Measurements from ENCODE around the gene GABRQ.

The GABRQ gene

GRCh38 chrX:152647978-152648377 lies 10.3 kb downstream of the GABRQ start:
- no peaks in the 10 kb centered on the region for H3K36me3 ChIP-seq (ENCODE audit: control insufficient read depth, insufficient read depth, low read length)
- no peak for DNase-seq
- H3K56ac ChIP-seq (ENCODE audit: low read length) = no peak overlapping the region
- H3K27me3 ChIP-seq (ENCODE audit: insufficient read depth, low read length, poor library complexity) = no peaks in the 10 kb centered on the region
- no peaks in the 10 kb centered on the region for H3K4me1 ChIP-seq (ENCODE audit: control insufficient read depth, low read depth, low read length)
- no peak overlapping the region for H3K23ac ChIP-seq (ENCODE audit: low read length)
- H3K79me1 ChIP-seq (ENCODE audit: low read length) = no peaks in the 10 kb centered on the region
- no CpG with 5 or more reads among the region's 5 CpGs for WGBS (ENCODE audit: extremely low coverage, insufficient coverage, low lambda C conversion rate)
- no peak overlapping the region for H3K9ac ChIP-seq (ENCODE audit: low read length)
- no peak overlapping the region for H3K4ac ChIP-seq (ENCODE audit: low read depth, low read length)
- no peak overlapping the region for H2BK5ac ChIP-seq (ENCODE audit: low read length)
- H4K5ac ChIP-seq (ENCODE audit: low read length) = no peak overlapping the region
- no peak overlapping the region for H3K18ac ChIP-seq (ENCODE audit: low read length)
- no peak overlapping the region for H2AK5ac ChIP-seq (ENCODE audit: low read length)
- no peak overlapping the region for H3K4me3 ChIP-seq (ENCODE audit: low read length)
- H2BK120ac ChIP-seq (ENCODE audit: low read depth, low read length) = no peak overlapping the region
- H3K4me2 ChIP-seq (ENCODE audit: low read length) = no peak overlapping the region
- no peak overlapping the region for H3K27ac ChIP-seq (ENCODE audit: low read depth, low read length)
- no peaks in the 10 kb centered on the region for H3K79me2 ChIP-seq (ENCODE audit: control insufficient read depth, insufficient read depth, low read length)
- H2BK15ac ChIP-seq (replicated peaks; ENCODE audit: low read depth) = no peak overlapping the region
- no peak overlapping the region for H4K8ac ChIP-seq (ENCODE audit: low read depth, low read length)

- Histone ChIP-seq H3K36me3 (ENCODE audit: control insufficient read depth, insufficient read depth, low read length) (no peaks in the 10 kb centered on the region), H2BK15ac (replicated peaks; ENCODE audit: low read depth) (no peak overlapping the region), H3K56ac (ENCODE audit: low read length) (no peak overlapping the region), H2BK120ac (ENCODE audit: low read depth, low read length) (no peak overlapping the region), H3K9ac (ENCODE audit: low read length) (no peak overlapping the region), H4K8ac (ENCODE audit: low read depth, low read length) (no peak overlapping the region), H2AK5ac (ENCODE audit: low read length) (no peak overlapping the region), H3K79me1 (ENCODE audit: low read length) (no peaks in the 10 kb centered on the region), H3K4me2 (ENCODE audit: low read length) (no peak overlapping the region), H3K23ac (ENCODE audit: low read length) (no peak overlapping the region), H3K27me3 (ENCODE audit: insufficient read depth, low read length, poor library complexity) (no peaks in the 10 kb centered on the region), H3K79me2 (ENCODE audit: control insufficient read depth, insufficient read depth, low read length) (no peaks in the 10 kb centered on the region), H3K27ac (ENCODE audit: low read depth, low read length) (no peak overlapping the region), H3K4me3 (ENCODE audit: low read length) (no peak overlapping the region), H2BK5ac (ENCODE audit: low read length) (no peak overlapping the region), H3K18ac (ENCODE audit: low read length) (no peak overlapping the region), H3K4me1 (ENCODE audit: control insufficient read depth, low read depth, low read length) (no peaks in the 10 kb centered on the region), H4K5ac (ENCODE audit: low read length) (no peak overlapping the region), H3K4ac (ENCODE audit: low read depth, low read length) (no peak overlapping the region)
- DNase-seq = no peak
- no CpG with 5 or more reads among the region's 6 CpGs for WGBS (ENCODE audit: extremely low coverage, insufficient coverage, low lambda C conversion rate)
Measured at GRCh38 chrX:152652060-152652459, 14.4 kb downstream of the GABRQ start.

- Histone ChIP-seq H2AK5ac (ENCODE audit: low read length) (no peak overlapping the region), H3K79me1 (ENCODE audit: low read length) (no peaks in the 10 kb centered on the region), H3K4me1 (ENCODE audit: control insufficient read depth, low read depth, low read length) (no peaks in the 10 kb centered on the region), H2BK5ac (ENCODE audit: low read length) (no peak overlapping the region), H3K27me3 (ENCODE audit: insufficient read depth, low read length, poor library complexity) (no peaks in the 10 kb centered on the region), H3K9ac (ENCODE audit: low read length) (no peak overlapping the region), H3K4me2 (ENCODE audit: low read length) (no peak overlapping the region), H3K36me3 (ENCODE audit: control insufficient read depth, insufficient read depth, low read length) (no peaks in the 10 kb centered on the region), H3K79me2 (ENCODE audit: control insufficient read depth, insufficient read depth, low read length) (no peaks in the 10 kb centered on the region), H3K27ac (ENCODE audit: low read depth, low read length) (no peak overlapping the region), H3K4me3 (ENCODE audit: low read length) (no peak overlapping the region), H3K4ac (ENCODE audit: low read depth, low read length) (no peak overlapping the region), H2BK15ac (replicated peaks; ENCODE audit: low read depth) (no peak overlapping the region), H4K5ac (ENCODE audit: low read length) (no peak overlapping the region), H2BK120ac (ENCODE audit: low read depth, low read length) (no peak overlapping the region), H3K23ac (ENCODE audit: low read length) (no peak overlapping the region), H3K56ac (ENCODE audit: low read length) (no peak overlapping the region), H3K18ac (ENCODE audit: low read length) (no peak overlapping the region), H4K8ac (ENCODE audit: low read depth, low read length) (no peak overlapping the region)
- DNase-seq = no peak
- WGBS (ENCODE audit: extremely low coverage, insufficient coverage, low lambda C conversion rate) = no CpG with 5 or more reads among the region's 16 CpGs
Measured at GRCh38 chrX:152652467-152652866, 14.8 kb downstream of the GABRQ start.

GRCh38 chrX:152656087-152656486 lies 18.4 kb downstream of the GABRQ start:
- no peak overlapping the region for H3K23ac ChIP-seq (ENCODE audit: low read length)
- no peak overlapping the region for H2BK120ac ChIP-seq (ENCODE audit: low read depth, low read length)
- H3K4ac ChIP-seq (ENCODE audit: low read depth, low read length) = no peak overlapping the region
- no peaks in the 10 kb centered on the region for H3K36me3 ChIP-seq (ENCODE audit: control insufficient read depth, insufficient read depth, low read length)
- no CpG with 5 or more reads among the region's 4 CpGs for WGBS (ENCODE audit: extremely low coverage, insufficient coverage, low lambda C conversion rate)
- H3K27me3 ChIP-seq (ENCODE audit: insufficient read depth, low read length, poor library complexity) = no peaks in the 10 kb centered on the region
- no peak overlapping the region for H3K56ac ChIP-seq (ENCODE audit: low read length)
- no peak overlapping the region for H3K18ac ChIP-seq (ENCODE audit: low read length)
- no peaks in the 10 kb centered on the region for H3K79me2 ChIP-seq (ENCODE audit: control insufficient read depth, insufficient read depth, low read length)
- H3K79me1 ChIP-seq (ENCODE audit: low read length) = no peaks in the 10 kb centered on the region
- no peak overlapping the region for H3K4me3 ChIP-seq (ENCODE audit: low read length)
- H4K5ac ChIP-seq (ENCODE audit: low read length) = no peak overlapping the region
- H3K4me2 ChIP-seq (ENCODE audit: low read length) = no peak overlapping the region
- H2BK5ac ChIP-seq (ENCODE audit: low read length) = no peak overlapping the region
- H3K27ac ChIP-seq (ENCODE audit: low read depth, low read length) = no peak overlapping the region
- H3K9ac ChIP-seq (ENCODE audit: low read length) = no peak overlapping the region
- no peak overlapping the region for H2AK5ac ChIP-seq (ENCODE audit: low read length)
- no peak for DNase-seq
- H2BK15ac ChIP-seq (replicated peaks; ENCODE audit: low read depth) = no peak overlapping the region
- no peaks in the 10 kb centered on the region for H3K4me1 ChIP-seq (ENCODE audit: control insufficient read depth, low read depth, low read length)
- H4K8ac ChIP-seq (ENCODE audit: low read depth, low read length) = no peak overlapping the region

- no peak overlapping the region for H3K9ac ChIP-seq (ENCODE audit: low read length)
- no peak overlapping the region for H2AK5ac ChIP-seq (ENCODE audit: low read length)
- no peak overlapping the region for H3K4me2 ChIP-seq (ENCODE audit: low read length)
- H3K79me2 ChIP-seq (ENCODE audit: control insufficient read depth, insufficient read depth, low read length) = no peaks in the 10 kb centered on the region
- H3K4ac ChIP-seq (ENCODE audit: low read depth, low read length) = no peak overlapping the region
- H3K36me3 ChIP-seq (ENCODE audit: control insufficient read depth, insufficient read depth, low read length) = no peaks in the 10 kb centered on the region
- no peak overlapping the region for H4K8ac ChIP-seq (ENCODE audit: low read depth, low read length)
- H3K27me3 ChIP-seq (ENCODE audit: insufficient read depth, low read length, poor library complexity) = no peaks in the 10 kb centered on the region
- WGBS (ENCODE audit: extremely low coverage, insufficient coverage, low lambda C conversion rate) = no CpG with 5 or more reads among the region's 7 CpGs
- no peak for DNase-seq
- H3K4me1 ChIP-seq (ENCODE audit: control insufficient read depth, low read depth, low read length) = no peaks in the 10 kb centered on the region
- no peak overlapping the region for H4K5ac ChIP-seq (ENCODE audit: low read length)
- no peak overlapping the region for H3K4me3 ChIP-seq (ENCODE audit: low read length)
- H3K79me1 ChIP-seq (ENCODE audit: low read length) = no peaks in the 10 kb centered on the region
- H2BK120ac ChIP-seq (ENCODE audit: low read depth, low read length) = no peak overlapping the region
- H3K23ac ChIP-seq (ENCODE audit: low read length) = no peak overlapping the region
- H3K18ac ChIP-seq (ENCODE audit: low read length) = no peak overlapping the region
- H2BK15ac ChIP-seq (replicated peaks; ENCODE audit: low read depth) = no peak overlapping the region
- no peak overlapping the region for H2BK5ac ChIP-seq (ENCODE audit: low read length)
- no peak overlapping the region for H3K27ac ChIP-seq (ENCODE audit: low read depth, low read length)
- H3K56ac ChIP-seq (ENCODE audit: low read length) = no peak overlapping the region
Measured at GRCh38 chrX:152656890-152657289, 19.2 kb downstream of the GABRQ start.

GRCh38 chrX:152658302-152658701 lies 20.6 kb downstream of the GABRQ start:
- Histone ChIP-seq H2BK120ac (ENCODE audit: low read depth, low read length) (no peak overlapping the region), H3K23ac (ENCODE audit: low read length) (no peak overlapping the region), H2BK15ac (replicated peaks; ENCODE audit: low read depth) (no peak overlapping the region), H4K5ac (ENCODE audit: low read length) (no peak overlapping the region), H4K8ac (ENCODE audit: low read depth, low read length) (no peak overlapping the region), H3K27ac (ENCODE audit: low read depth, low read length) (no peak overlapping the region), H3K27me3 (ENCODE audit: insufficient read depth, low read length, poor library complexity) (no peaks in the 10 kb centered on the region), H3K4me3 (ENCODE audit: low read length) (no peak overlapping the region), H3K4ac (ENCODE audit: low read depth, low read length) (no peak overlapping the region), H3K9ac (ENCODE audit: low read length) (no peak overlapping the region), H2BK5ac (ENCODE audit: low read length) (no peak overlapping the region), H3K18ac (ENCODE audit: low read length) (no peak overlapping the region), H3K79me2 (ENCODE audit: control insufficient read depth, insufficient read depth, low read length) (no peaks in the 10 kb centered on the region), H3K56ac (ENCODE audit: low read length) (no peak overlapping the region), H2AK5ac (ENCODE audit: low read length) (no peak overlapping the region), H3K4me2 (ENCODE audit: low read length) (no peak overlapping the region), H3K36me3 (ENCODE audit: control insufficient read depth, insufficient read depth, low read length) (no peaks in the 10 kb centered on the region), H3K4me1 (ENCODE audit: control insufficient read depth, low read depth, low read length) (no peaks in the 10 kb centered on the region), H3K79me1 (ENCODE audit: low read length) (no peaks in the 10 kb centered on the region)
- DNase-seq = no peak
- WGBS (ENCODE audit: extremely low coverage, insufficient coverage, low lambda C conversion rate) = no CpG with 5 or more reads among the region's 2 CpGs

Data from mesendoderm (in vitro differentiated cells).